Panc1 (cell line): ENCODE results near the gene CLK3. TPM values are rescaled to one million over a fixed set of nuclear protein-coding genes. Genes with fewer than 3 reads are reported as not detected.

Source experiments
- ATAC-seq: fragments of 200-7000 bp; cut with Tn5 transposase; 2 replicates; pipeline ENCODE4 v1.9.1; 2020; ENCODE audit warnings: mild to moderate bottlenecking, moderate library complexity
- BruUV-seq: library from RNA; stranded (reverse); fragments of 400-500 nt; replicated peaks from 2 replicates; lab custom pipeline; 2021; lab: Mats Ljungman, UMichigan
- CTCF ChIA-PET: fragments of 300-600 bp; sonication (Branson Sonifier 250); formaldehyde crosslinking; loops from one replicate; lab custom pipeline; 2022; ENCODE audit warnings: antibody characterized with exemption; lab: Charles Lee
- POLR2A ChIA-PET: fragments of 300-600 bp; sonication (Branson Sonifier 250); formaldehyde crosslinking; loops from one replicate; lab custom pipeline; 2022; ENCODE audit warnings: antibody characterized with exemption; lab: Charles Lee
- DNase-seq: peaks from one replicate; pipeline ENCODE4 v3.0.0-alpha.2; 2010; ENCODE audit warnings: low read depth, low spot score
- H3K27ac ChIP-seq: 2 replicates; pipeline ENCODE4 v1.5.1; 2011; ENCODE audit warnings: mild to moderate bottlenecking, low read length, inconsistent platforms
- H3K27me3 ChIP-seq: fragments of 200-500 bp; sonication (Bioruptor generic); 2 replicates; pipeline ENCODE4 v1.6.0; 2014; ENCODE audit warnings: low read length, inconsistent platforms; ENCODE audit not compliant: control insufficient read depth, insufficient read depth
- H3K36me3 ChIP-seq: fragments of 200-500 bp; sonication (Bioruptor generic); 2 replicates; pipeline ENCODE4 v1.5.1; 2014; ENCODE audit warnings: inconsistent platforms, mild to moderate bottlenecking, low read length, moderate library complexity; ENCODE audit not compliant: control insufficient read depth, insufficient read depth
- H3K4me1 ChIP-seq: 2 replicates; pipeline ENCODE4 v1.5.1; 2011; ENCODE audit warnings: inconsistent platforms, mild to moderate bottlenecking, low read length, moderate library complexity; ENCODE audit not compliant: control insufficient read depth, insufficient read depth
- H3K4me3 ChIP-seq, 2 experiments: 2 replicates each; pipeline ENCODE4 v1.5.1; 2011 to 2012; ENCODE audit warnings: low read depth in 2 of 2, low read length in 2 of 2, mild to moderate bottlenecking in 2 of 2, inconsistent platforms in 1 of 2, moderate library complexity in 1 of 2
- H3K9me3 ChIP-seq: fragments of 200-500 bp; sonication (Bioruptor generic); 2 replicates; pipeline ENCODE4 v1.5.1; 2014; ENCODE audit warnings: low read depth, mild to moderate bottlenecking, inconsistent platforms, low read length, moderate library complexity; ENCODE audit not compliant: control insufficient read depth, insufficient read depth
- POLR2AphosphoS5 ChIP-seq: IDR thresholded peaks from 2 replicates; pipeline ENCODE4 v1.6.1; 2012; ENCODE audit warnings: mild to moderate bottlenecking, low read depth, low read length, moderate library complexity
- REST ChIP-seq, 2 experiments: IDR thresholded peaks; 2 replicates each; pipeline ENCODE4 v1.6.1; 2011 to 2012; ENCODE audit warnings: low read depth in 2 of 2, control low read depth in 1 of 2, low read length in 1 of 2, mild to moderate bottlenecking in 1 of 2, moderate library complexity in 1 of 2; ENCODE audit not compliant: insufficient read depth in 1 of 2
- SIN3A ChIP-seq: IDR thresholded peaks from 2 replicates; pipeline ENCODE4 v1.6.1; 2012; ENCODE audit warnings: low read depth, mild to moderate bottlenecking, low read length, moderate library complexity, borderline replicate concordance; ENCODE audit not compliant: insufficient read depth
- TCF7L2 ChIP-seq: IDR thresholded peaks from 2 replicates; pipeline ENCODE4 v1.6.1; 2011; ENCODE audit warnings: mild to moderate bottlenecking, low read depth, low read length, inconsistent platforms
- in situ Hi-C: cut with HindIII; loops from 2 replicates; pipeline ENCODE4 v1.10.0; 2016; ENCODE audit warnings: low sequenced_read_pairs, low pct_unique_long_range_greater_than_20kb
- intact Hi-C: fragments of 100-400 bp; cut with micrococcal nuclease; formaldehyde crosslinking; loops from one replicate; pipeline ENCODE4 v1.10.0; 2022; ENCODE audit not compliant: unreplicated experiment
- total RNA-seq: library from RNA; stranded (reverse); gene quantifications from one replicate; pipeline ENCODE4 v1.2.1, GENCODE V29; 2021; ENCODE audit not compliant: unreplicated experiment
- TF ChIP-seq, protein P1 (sequence below): fragments of 450-650 bp; IDR thresholded peaks from 2 replicates; pipeline ENCODE4 v1.5.1; 2017; ENCODE audit warnings: mild to moderate bottlenecking

CLK3 gene
- total RNA-seq, 1 experiment from 2014 or later: 69.8 TPM

GRCh38 chr15:74611834-74612233, 3.8 kb upstream of the CLK3 start:
- intact Hi-C loops: no loop called here
- no TSS peak for BruUV-seq
- Histone ChIP-seq H3K4me3 (no peak overlapping the region), H3K27me3 (no peaks in the 10 kb centered on the region), H3K9me3 (no peaks in the 10 kb centered on the region), H3K36me3 (no peaks in the 10 kb centered on the region), H3K27ac (no peak overlapping the region), H3K4me1 (peaks cover 2% of the 10 kb centered on the region)
- no peak for DNase-seq
- in situ Hi-C loops: no loop called here
- ChIA-PET POLR2A (no interaction called here), CTCF (no interaction called here)
- ATAC-seq: no peak
- TF ChIP-seq, protein P1, sequence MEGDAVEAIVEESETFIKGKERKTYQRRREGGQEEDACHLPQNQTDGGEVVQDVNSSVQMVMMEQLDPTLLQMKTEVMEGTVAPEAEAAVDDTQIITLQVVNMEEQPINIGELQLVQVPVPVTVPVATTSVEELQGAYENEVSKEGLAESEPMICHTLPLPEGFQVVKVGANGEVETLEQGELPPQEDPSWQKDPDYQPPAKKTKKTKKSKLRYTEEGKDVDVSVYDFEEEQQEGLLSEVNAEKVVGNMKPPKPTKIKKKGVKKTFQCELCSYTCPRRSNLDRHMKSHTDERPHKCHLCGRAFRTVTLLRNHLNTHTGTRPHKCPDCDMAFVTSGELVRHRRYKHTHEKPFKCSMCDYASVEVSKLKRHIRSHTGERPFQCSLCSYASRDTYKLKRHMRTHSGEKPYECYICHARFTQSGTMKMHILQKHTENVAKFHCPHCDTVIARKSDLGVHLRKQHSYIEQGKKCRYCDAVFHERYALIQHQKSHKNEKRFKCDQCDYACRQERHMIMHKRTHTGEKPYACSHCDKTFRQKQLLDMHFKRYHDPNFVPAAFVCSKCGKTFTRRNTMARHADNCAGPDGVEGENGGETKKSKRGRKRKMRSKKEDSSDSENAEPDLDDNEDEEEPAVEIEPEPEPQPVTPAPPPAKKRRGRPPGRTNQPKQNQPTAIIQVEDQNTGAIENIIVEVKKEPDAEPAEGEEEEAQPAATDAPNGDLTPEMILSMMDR: no peak
- TF ChIP-seq TCF7L2 (no peak), POLR2AphosphoS5 (no peak), REST (IDR thresholded peaks at IDR 0.05; ENCODE audit: insufficient read depth in 1 of 2, low read depth in 2 of 2, low read length in 1 of 2) (no peak), SIN3A (no peak)

GRCh38 chr15:74612677-74613076, 3.0 kb upstream of the CLK3 start:
- no peaks in the 10 kb centered on the region for H3K27me3 ChIP-seq
- H3K9me3 ChIP-seq: no peaks in the 10 kb centered on the region
- ATAC-seq (no peak), DNase-seq (no peak)
- no peak overlapping the region for H3K27ac ChIP-seq
- BruUV-seq: no TSS peak
- in situ Hi-C loops (no loop called here), intact Hi-C loops (no loop called here)
- H3K4me3 ChIP-seq: no peak overlapping the region
- no peaks in the 10 kb centered on the region for H3K36me3 ChIP-seq
- TF ChIP-seq TCF7L2 (no peak), SIN3A (no peak), POLR2AphosphoS5 (no peak), REST (IDR thresholded peaks at IDR 0.05; ENCODE audit: insufficient read depth in 1 of 2, low read depth in 2 of 2, low read length in 1 of 2) (no peak)
- TF ChIP-seq, protein P1: no peak
- H3K4me1 ChIP-seq: peaks cover 11% of the 10 kb centered on the region
- ChIA-PET CTCF (no interaction called here), POLR2A (no interaction called here)
